Measurements from ENCODE around the gene AP2A2. TPM values are rescaled to one million over a fixed set of nuclear protein-coding genes. Genes with fewer than 3 reads are reported as not detected.

The AP2A2 gene
- total and polyA plus RNA-seq, 2 donors (not counting 1 experiment from before 2014, with no cell fraction given), result 53.1 to 57.0 TPM

- Histone ChIP-seq H3K9me3 (ENCODE audit: control extremely low read depth in 1 of 3, control insufficient read depth in 2 of 3, insufficient read depth in 1 of 3, low read length in 2 of 3) (no peaks in the 10 kb centered on the region), H4K20me1 (ENCODE audit: control insufficient read depth, insufficient read depth, low read length, poor library complexity, severe bottlenecking) (no peaks in the 10 kb centered on the region), H3K9ac (ENCODE audit: low read length) (no peak overlapping the region), H2AFZ (ENCODE audit: insufficient read depth, low read depth, low read length, poor library complexity, severe bottlenecking) (no peak overlapping the region), H3K36me3 (replicated peaks in 1 of 2; ENCODE audit: control extremely low read depth in 1 of 2, control insufficient read depth in 1 of 2, extremely low read depth in 1 of 2, insufficient read depth in 2 of 2, low read length in 1 of 2) (peaks cover 0 to 19% of the 10 kb centered on the region in 2 experiments), H3K4me2 (replicated peaks; ENCODE audit: low read depth, low read length, poor library complexity, severe bottlenecking) (no peak overlapping the region), H3K79me2 (ENCODE audit: control insufficient read depth, insufficient read depth, low read length) (no peaks in the 10 kb centered on the region), H3K27ac (ENCODE audit: low read length in 2 of 2) (no peak overlapping the region), H3K4me3 (ENCODE audit: control extremely low read depth in 1 of 5, extremely low read depth in 1 of 5, insufficient read depth in 1 of 5, low read depth in 2 of 5, low read length in 4 of 5) (no peak overlapping the region), H3K4me1 (ENCODE audit: control insufficient read depth in 2 of 2, insufficient read depth in 2 of 2, low read length in 2 of 2) (no peaks in the 10 kb centered on the region), H3K27me3 (replicated peaks in 1 of 4; ENCODE audit: control extremely low read depth in 1 of 4, control insufficient read depth in 3 of 4, insufficient read depth in 4 of 4, low read length in 3 of 4) (no peaks in the 10 kb centered on the region)
- intact Hi-C loops (cut with micrococcal nuclease), result no loop called here
- DNase-seq, result no peak
- WGBS (ENCODE audit: insufficient coverage), result 99% methylated on average over 7 of the region's 11 CpGs
- Mint-ChIP-seq H3K27ac (no peak overlapping the region), H3K4me1 (no peaks in the 10 kb centered on the region), H3K4me3 (no peak overlapping the region), H3K9me3 (ENCODE audit: insufficient read depth) (no peaks in the 10 kb centered on the region), H3K27me3 (no peaks in the 10 kb centered on the region)
- TF ChIP-seq EZH2 (IDR thresholded peaks at IDR 0.05; ENCODE audit: borderline replicate concordance, insufficient read depth, low read depth, low read length, poor library complexity, severe bottlenecking) (no peak), CTCF (IDR thresholded peaks at IDR 0.05) (no peak)
- POLR2A ChIA-PET, result no interaction called here
- no peak for ATAC-seq (ENCODE audit: low read depth)
- CTCF ChIA-PET, result interaction anchor here (0.8 kb wide), 1 partner anchor 10 kb away, joined by 3 read pairs; no protein-coding TSS in a partner anchor
These were observed 48.1 kb upstream of the AP2A2 start for GRCh38 chr11:877565-877964.

GRCh38 chr11:880447-880846, 45.2 kb upstream of the AP2A2 start:
- Histone ChIP-seq H3K27me3 (replicated peaks in 1 of 4; ENCODE audit: control extremely low read depth in 1 of 4, control insufficient read depth in 3 of 4, insufficient read depth in 4 of 4, low read length in 3 of 4) (no peaks in the 10 kb centered on the region), H3K4me3 (ENCODE audit: control extremely low read depth in 1 of 5, extremely low read depth in 1 of 5, insufficient read depth in 1 of 5, low read depth in 2 of 5, low read length in 4 of 5) (no peak overlapping the region), H3K9ac (ENCODE audit: low read length) (no peak overlapping the region), H3K27ac (ENCODE audit: low read length in 2 of 2) (no peak overlapping the region), H3K4me2 (replicated peaks; ENCODE audit: low read depth, low read length, poor library complexity, severe bottlenecking) (no peak overlapping the region), H3K36me3 (replicated peaks in 1 of 2; ENCODE audit: control extremely low read depth in 1 of 2, control insufficient read depth in 1 of 2, extremely low read depth in 1 of 2, insufficient read depth in 2 of 2, low read length in 1 of 2) (peaks cover 0 to 21% of the 10 kb centered on the region in 2 experiments), H3K9me3 (ENCODE audit: control extremely low read depth in 1 of 3, control insufficient read depth in 2 of 3, insufficient read depth in 1 of 3, low read length in 2 of 3) (no peaks in the 10 kb centered on the region), H2AFZ (ENCODE audit: insufficient read depth, low read depth, low read length, poor library complexity, severe bottlenecking) (no peak overlapping the region), H3K79me2 (ENCODE audit: control insufficient read depth, insufficient read depth, low read length) (no peaks in the 10 kb centered on the region), H3K4me1 (ENCODE audit: control insufficient read depth in 2 of 2, insufficient read depth in 2 of 2, low read length in 2 of 2) (no peaks in the 10 kb centered on the region), H4K20me1 (ENCODE audit: control insufficient read depth, insufficient read depth, low read length, poor library complexity, severe bottlenecking) (no peaks in the 10 kb centered on the region)
- intact Hi-C loops (cut with micrococcal nuclease), result no loop called here
- POLR2A ChIA-PET, result no interaction called here
- H3K4me3 Mint-ChIP-seq, result no peak overlapping the region
- 92% methylated on average over 12 of the region's 14 CpGs for WGBS (ENCODE audit: insufficient coverage)
- CTCF ChIA-PET, result no interaction called here
- DNase-seq, result no peak
- H3K27me3 Mint-ChIP-seq, result no peaks in the 10 kb centered on the region
- no peak for ATAC-seq (ENCODE audit: low read depth)
- no peak overlapping the region for H3K27ac Mint-ChIP-seq
- TF ChIP-seq CTCF (IDR thresholded peaks at IDR 0.05) (no peak), EZH2 (IDR thresholded peaks at IDR 0.05; ENCODE audit: borderline replicate concordance, insufficient read depth, low read depth, low read length, poor library complexity, severe bottlenecking) (no peak)
- H3K9me3 Mint-ChIP-seq (ENCODE audit: insufficient read depth), result no peaks in the 10 kb centered on the region
- no peaks in the 10 kb centered on the region for H3K4me1 Mint-ChIP-seq

Data from B cell (primary cell).